OCI-LY7 (cell line): Measurements from ENCODE around the gene COP1.

Source experiments
- CTCF ChIP-seq: fragments of 200-600 bp; sonication (generic); conservative IDR thresholded peaks from 2 replicates; pipeline ENCODE4 v1.5.1; 2014; ENCODE audit warnings: mild to moderate bottlenecking, antibody characterized with exemption, low read length, moderate library complexity, mixed read lengths
- EZH2phosphoT487 ChIP-seq: fragments of 200-600 bp; sonication (generic); IDR thresholded peaks from 2 replicates; pipeline ENCODE4 v1.6.1; 2018; ENCODE audit warnings: low read depth, borderline replicate concordance, mild to moderate bottlenecking, mixed run types, antibody characterized with exemption, low read length, moderate library complexity, mixed read lengths

- no peak for TF ChIP-seq CTCF
- TF ChIP-seq EZH2phosphoT487, result no peak
Measured at GRCh38 chr1:175895966-175896365, 311.1 kb downstream of the COP1 start.
